KBM-7 (cell line): ENCODE data around the gene ACTN1.

Experiments
- DNase-seq: peaks from one replicate; pipeline ENCODE4 v3.0.0-alpha.2; 2015
- in situ Hi-C: fragments of 300-500 bp; cut with MboI; formaldehyde crosslinking; loops from 2 replicates; pipeline ENCODE4 v1.14.3; 2020; ENCODE audit warnings: low sequenced_read_pairs, low pct_unique_long_range_greater_than_20kb, mixed read lengths

ACTN1 gene

GRCh38 chr14:68905107-68905895 is 73.8 kb downstream of the ACTN1 start:
- no peak for DNase-seq
- in situ Hi-C loops = loop anchor here (25.0 kb wide), 1 partner anchor 182 kb away; no protein-coding TSS in a partner anchor

- no peak for DNase-seq
- in situ Hi-C loops = loop anchor here (25.0 kb wide), 1 partner anchor 185 kb away; no protein-coding TSS in a partner anchor
Measured at GRCh38 chr14:68902357-68902756, 76.7 kb downstream of the ACTN1 start.

GRCh38 chr14:68899033-68899603 is 80.0 kb downstream of the ACTN1 start:
- in situ Hi-C loops = no loop called here
- DNase-seq = no peak

GRCh38 chr14:68898248-68899032 is 80.7 kb downstream of the ACTN1 start:
- DNase-seq = no peak
- in situ Hi-C loops = no loop called here

- no peak for DNase-seq
- in situ Hi-C loops = no loop called here
Measured at GRCh38 chr14:68897559-68898155, 81.4 kb downstream of the ACTN1 start.

GRCh38 chr14:68896132-68896531 is 83.0 kb downstream of the ACTN1 start:
- in situ Hi-C loops = no loop called here
- DNase-seq = no peak

GRCh38 chr14:68894802-68895703 is 84.0 kb downstream of the ACTN1 start:
- in situ Hi-C loops = no loop called here
- no peak for DNase-seq

- in situ Hi-C loops = no loop called here
- no peak for DNase-seq
Measured at GRCh38 chr14:68894123-68894522, 85.0 kb downstream of the ACTN1 start.

GRCh38 chr14:68893566-68893965 is 85.5 kb downstream of the ACTN1 start:
- DNase-seq = no peak
- in situ Hi-C loops = no loop called here

- no peak for DNase-seq
- in situ Hi-C loops = no loop called here
Measured at GRCh38 chr14:68892961-68893360, 86.1 kb downstream of the ACTN1 start.

GRCh38 chr14:68891851-68892660 is 87.0 kb downstream of the ACTN1 start:
- in situ Hi-C loops = no loop called here
- no peak for DNase-seq

GRCh38 chr14:68890173-68890931 is 88.8 kb downstream of the ACTN1 start:
- no peak for DNase-seq
- in situ Hi-C loops = no loop called here

- in situ Hi-C loops = no loop called here
Measured at GRCh38 chr14:68888883-68889282, 90.2 kb downstream of the ACTN1 start.

GRCh38 chr14:68888025-68888850 is 90.9 kb downstream of the ACTN1 start:
- DNase-seq = no peak
- in situ Hi-C loops = no loop called here

More at GRCh38 chr14:68888883-68889282, 90.2 kb downstream of the ACTN1 start:
- no peak for DNase-seq

- in situ Hi-C loops = no loop called here
- no peak for DNase-seq
Measured at GRCh38 chr14:68886109-68886434, 93.0 kb downstream of the ACTN1 start.

GRCh38 chr14:68885226-68886108 is 93.6 kb downstream of the ACTN1 start:
- in situ Hi-C loops = no loop called here
- no peak for DNase-seq
